ENCODE data around the gene CHMP1B.

- TF ChIP-seq POLR2A (IDR thresholded peaks at IDR 0.05; ENCODE audit: low read length) (no peak), GATA1 (IDR thresholded peaks at IDR 0.05; ENCODE audit: low read depth, low read length) (no peak)
Measured at GRCh38 chr18:11817229-11817628, 34.0 kb upstream of the CHMP1B start.
